CD4-positive, CD25-positive, alpha-beta regulatory T cell (primary cell): ENCODE measurements around the gene B3GALT5. TPM values are rescaled to one million over a fixed set of nuclear protein-coding genes. Genes with fewer than 3 reads are reported as not detected.

ENCODE experiments used
- ATAC-seq, 2 donors: fragments of 150-1000 bp; cut with Tn5 transposase; one replicate each; pipeline ENCODE4 v1.10.0; 2021; ENCODE audit warnings: low read depth in 2 of 2, moderate number of reproducible peaks in 2 of 2, moderate library complexity in 1 of 2
- DNase-seq, 3 donors: peaks; one replicate each; pipeline versions ENCODE4 v3.0.0 to v3.0.0-alpha.2; 2012 to 2022; ENCODE audit warnings: mixed read lengths in 1 of 3
- H3K27ac ChIP-seq: one replicate; pipeline ENCODE4 v1.7.0; 2013; ENCODE audit warnings: mild to moderate bottlenecking, low read length; ENCODE audit not compliant: insufficient read depth, poor library complexity, severe bottlenecking
- H3K27me3 ChIP-seq: one replicate; pipeline ENCODE4 v1.7.0; 2013; ENCODE audit warnings: low read length; ENCODE audit not compliant: control insufficient read depth, insufficient read depth
- H3K36me3 ChIP-seq: one replicate; pipeline ENCODE4 v1.7.0; 2013; ENCODE audit warnings: mild to moderate bottlenecking, low read length, moderate library complexity; ENCODE audit not compliant: control insufficient read depth, insufficient read depth
- H3K4me1 ChIP-seq: 2 replicates; pipeline ENCODE4 v1.7.0; 2013; ENCODE audit warnings: mild to moderate bottlenecking, low read length; ENCODE audit not compliant: insufficient read depth, control insufficient read depth, poor library complexity, severe bottlenecking
- H3K4me3 ChIP-seq: one replicate; pipeline ENCODE4 v1.7.0; 2013; ENCODE audit warnings: low read depth, mild to moderate bottlenecking, low read length, moderate library complexity
- H3K9me3 ChIP-seq, 2 experiments: 1 replicate in 1 of 2; 2 replicates in 1 of 2; pipeline ENCODE4 v1.7.0; 2013; ENCODE audit warnings: low read length in 2 of 2, mild to moderate bottlenecking in 1 of 2, moderate library complexity in 1 of 2; ENCODE audit not compliant: control insufficient read depth in 2 of 2
- H3K27ac Mint-ChIP-seq, 3 donors: one replicate each; pipeline ENCODE4 v1.8.0; 2020 to 2022; ENCODE audit warnings: mild to moderate bottlenecking in 3 of 3, mixed read lengths in 3 of 3, moderate library complexity in 2 of 3
- H3K27me3 Mint-ChIP-seq: one replicate; pipeline ENCODE4 v1.8.0; 2022; ENCODE audit warnings: mild to moderate bottlenecking, mixed read lengths
- H3K36me3 Mint-ChIP-seq: one replicate; pipeline ENCODE4 v1.8.0; 2020; ENCODE audit warnings: mixed read lengths
- H3K4me1 Mint-ChIP-seq, 4 donors: one replicate each; pipeline ENCODE4 v1.8.0; 2020 to 2022; ENCODE audit warnings: mixed read lengths in 4 of 4, mild to moderate bottlenecking in 1 of 4
- H3K4me3 Mint-ChIP-seq, 4 donors: one replicate each; pipeline ENCODE4 v1.8.0; 2020 to 2022; ENCODE audit warnings: mild to moderate bottlenecking in 4 of 4, mixed read lengths in 4 of 4, moderate library complexity in 3 of 4
- H3K9me3 Mint-ChIP-seq, 7 donors: one replicate each; pipeline ENCODE4 v1.8.0; 2020 to 2022; ENCODE audit warnings: mixed read lengths in 7 of 7, mild to moderate bottlenecking in 3 of 7, moderate library complexity in 2 of 7
- polyA plus RNA-seq, 4 donors: library from polyadenylated mRNA; unstranded; fragments of 300-500 nt; fragmentation: Illumina TruSeq; gene quantifications; one replicate each; pipeline ENCODE4 v1.2.3, GENCODE V29; 2021
- total RNA-seq: library from RNA; stranded (reverse); gene quantifications from one replicate; pipeline ENCODE4 v1.2.3, GENCODE V29; 2022

B3GALT5 gene
- total and polyA plus RNA-seq, 5 donors from 2014 or later, result not detected

- Histone ChIP-seq H3K4me1 (no peaks in the 10 kb centered on the region), H3K4me3 (no peak overlapping the region), H3K27ac (no peak overlapping the region), H3K9me3 (no peaks in the 10 kb centered on the region), H3K36me3 (no peaks in the 10 kb centered on the region), H3K27me3 (no peaks in the 10 kb centered on the region)
- no peak for DNase-seq
- H3K4me1 Mint-ChIP-seq, result no peaks in the 10 kb centered on the region
- no peak overlapping the region for H3K27ac Mint-ChIP-seq
- H3K9me3 Mint-ChIP-seq, result peaks cover 0 to 2% (median 0%) of the 10 kb centered on the region in 7 donors
- H3K36me3 Mint-ChIP-seq, result no peaks in the 10 kb centered on the region
- H3K27me3 Mint-ChIP-seq, result no peaks in the 10 kb centered on the region
- ATAC-seq, result no peak
- H3K4me3 Mint-ChIP-seq, result no peak overlapping the region
Observed at GRCh38 chr21:39670701-39671100, 58.0 kb downstream of the B3GALT5 start.

- Histone ChIP-seq H3K36me3 (no peaks in the 10 kb centered on the region), H3K4me1 (no peaks in the 10 kb centered on the region), H3K9me3 (no peaks in the 10 kb centered on the region), H3K4me3 (no peak overlapping the region), H3K27ac (no peak overlapping the region), H3K27me3 (no peaks in the 10 kb centered on the region)
- ATAC-seq, result no peak
- Mint-ChIP-seq H3K4me1 (peaks cover 0 to 2% (median 0%) of the 10 kb centered on the region in 4 donors), H3K4me3 (no peak overlapping the region), H3K36me3 (no peaks in the 10 kb centered on the region), H3K27ac (no peak overlapping the region), H3K9me3 (peaks cover 0 to 3% (median 0%) of the 10 kb centered on the region in 7 donors), H3K27me3 (no peaks in the 10 kb centered on the region)
- DNase-seq, result no peak
Observed at GRCh38 chr21:39671986-39672385, 59.2 kb downstream of the B3GALT5 start.

GRCh38 chr21:39673163-39673562 lies 60.4 kb downstream of the B3GALT5 start:
- H3K36me3 Mint-ChIP-seq, result no peaks in the 10 kb centered on the region
- DNase-seq, result no peak
- H3K27me3 Mint-ChIP-seq, result no peaks in the 10 kb centered on the region

GRCh38 chr21:39673736-39674135 lies 61.0 kb downstream of the B3GALT5 start:
- Mint-ChIP-seq H3K4me1 (peaks cover 0 to 2% (median 0%) of the 10 kb centered on the region in 4 donors), H3K36me3 (no peaks in the 10 kb centered on the region), H3K9me3 (peaks cover 0 to 3% (median 0%) of the 10 kb centered on the region in 7 donors), H3K4me3 (no peak overlapping the region), H3K27me3 (no peaks in the 10 kb centered on the region), H3K27ac (peak overlapping the region in 1 of 3 donors; percentile 93)
- DNase-seq (no peak), ATAC-seq (no peak)
- no peak overlapping the region for H3K4me3 ChIP-seq
- no peaks in the 10 kb centered on the region for H3K27me3 ChIP-seq
- H3K27ac ChIP-seq, result no peak overlapping the region
- H3K4me1 ChIP-seq, result no peaks in the 10 kb centered on the region
- no peaks in the 10 kb centered on the region for H3K9me3 ChIP-seq
- no peaks in the 10 kb centered on the region for H3K36me3 ChIP-seq

More at GRCh38 chr21:39673163-39673562, 60.4 kb downstream of the B3GALT5 start:
- Histone ChIP-seq H3K9me3 (no peaks in the 10 kb centered on the region), H3K36me3 (no peaks in the 10 kb centered on the region), H3K4me1 (no peaks in the 10 kb centered on the region), H3K27ac (no peak overlapping the region), H3K27me3 (no peaks in the 10 kb centered on the region), H3K4me3 (no peak overlapping the region)
- Mint-ChIP-seq H3K4me3 (no peak overlapping the region), H3K9me3 (peaks cover 0 to 3% (median 0%) of the 10 kb centered on the region in 7 donors), H3K4me1 (peaks cover 0 to 2% (median 0%) of the 10 kb centered on the region in 4 donors), H3K27ac (no peak overlapping the region)
- ATAC-seq, result no peak

- Histone ChIP-seq H3K4me3 (no peak overlapping the region), H3K27me3 (no peaks in the 10 kb centered on the region), H3K36me3 (no peaks in the 10 kb centered on the region), H3K27ac (no peak overlapping the region), H3K4me1 (no peaks in the 10 kb centered on the region), H3K9me3 (no peaks in the 10 kb centered on the region)
- H3K9me3 Mint-ChIP-seq, result peaks cover 0 to 3% (median 0%) of the 10 kb centered on the region in 7 donors
- no peak for ATAC-seq
- no peak overlapping the region for H3K27ac Mint-ChIP-seq
- no peak overlapping the region for H3K4me3 Mint-ChIP-seq
- H3K27me3 Mint-ChIP-seq, result no peaks in the 10 kb centered on the region
- peaks cover 0 to 2% (median 0%) of the 10 kb centered on the region in 4 donors for H3K4me1 Mint-ChIP-seq
- DNase-seq, result no peak
- no peaks in the 10 kb centered on the region for H3K36me3 Mint-ChIP-seq
Observed at GRCh38 chr21:39674801-39675200, 62.1 kb downstream of the B3GALT5 start.

GRCh38 chr21:39675590-39675989 lies 62.9 kb downstream of the B3GALT5 start:
- Mint-ChIP-seq H3K4me3 (no peak overlapping the region), H3K4me1 (peaks cover 0 to 2% (median 0%) of the 10 kb centered on the region in 4 donors), H3K27me3 (no peaks in the 10 kb centered on the region), H3K36me3 (no peaks in the 10 kb centered on the region), H3K27ac (no peak overlapping the region), H3K9me3 (peaks cover 0 to 2% (median 0%) of the 10 kb centered on the region in 7 donors)
- no peaks in the 10 kb centered on the region for H3K27me3 ChIP-seq
- ATAC-seq, result no peak
- H3K27ac ChIP-seq, result no peak overlapping the region
- no peaks in the 10 kb centered on the region for H3K9me3 ChIP-seq
- H3K4me1 ChIP-seq, result no peaks in the 10 kb centered on the region
- DNase-seq, result no peak
- no peak overlapping the region for H3K4me3 ChIP-seq
- H3K36me3 ChIP-seq, result no peaks in the 10 kb centered on the region

GRCh38 chr21:39675993-39676661 lies 63.4 kb downstream of the B3GALT5 start:
- H3K36me3 Mint-ChIP-seq, result no peaks in the 10 kb centered on the region
- peak overlapping the region in 1 of 4 donors; percentile 22 for H3K4me3 Mint-ChIP-seq
- H3K27ac Mint-ChIP-seq, result no peak overlapping the region
- Histone ChIP-seq H3K9me3 (no peaks in the 10 kb centered on the region), H3K27me3 (no peaks in the 10 kb centered on the region), H3K4me3 (no peak overlapping the region), H3K27ac (no peak overlapping the region), H3K4me1 (no peaks in the 10 kb centered on the region), H3K36me3 (no peaks in the 10 kb centered on the region)
- H3K27me3 Mint-ChIP-seq, result no peaks in the 10 kb centered on the region
- peaks cover 0 to 2% (median 0%) of the 10 kb centered on the region in 7 donors for H3K9me3 Mint-ChIP-seq
- peaks cover 0 to 2% (median 0%) of the 10 kb centered on the region in 4 donors for H3K4me1 Mint-ChIP-seq
- no peak for ATAC-seq
- DNase-seq, result peak in 1 of 3 donors; percentile 1

GRCh38 chr21:39680216-39680615 lies 67.5 kb downstream of the B3GALT5 start:
- H3K27me3 ChIP-seq, result no peaks in the 10 kb centered on the region
- H3K4me3 ChIP-seq, result no peak overlapping the region
- no peak for DNase-seq
- Mint-ChIP-seq H3K27me3 (no peaks in the 10 kb centered on the region), H3K36me3 (no peaks in the 10 kb centered on the region), H3K27ac (no peak overlapping the region), H3K9me3 (peaks cover 0 to 5% (median 2%) of the 10 kb centered on the region in 7 donors), H3K4me1 (peaks cover 0 to 2% (median 0%) of the 10 kb centered on the region in 4 donors), H3K4me3 (no peak overlapping the region)
- H3K4me1 ChIP-seq, result no peaks in the 10 kb centered on the region
- no peaks in the 10 kb centered on the region for H3K36me3 ChIP-seq
- no peak for ATAC-seq
- no peaks in the 10 kb centered on the region for H3K9me3 ChIP-seq
- H3K27ac ChIP-seq, result no peak overlapping the region
